Choroid plexus epithelial cell (primary cell): ENCODE measurements around the gene NPLOC4.

ENCODE experiments used
- DNase-seq: peaks from one replicate; pipeline ENCODE4 v3.0.0-alpha.2; 2010; ENCODE audit warnings: low read depth
- H3K4me3 ChIP-seq: 2 replicates; pipeline ENCODE4 v1.5.1; 2011; ENCODE audit warnings: low read depth, mild to moderate bottlenecking, control low read depth, low read length, moderate library complexity
- TF ChIP-seq, protein P1 (sequence below): conservative IDR thresholded peaks from 2 replicates; pipeline ENCODE4 v1.5.1; 2011; ENCODE audit warnings: low read depth, mild to moderate bottlenecking, control low read depth, inconsistent platforms, low read length, moderate library complexity

Gene NPLOC4

DNA sequence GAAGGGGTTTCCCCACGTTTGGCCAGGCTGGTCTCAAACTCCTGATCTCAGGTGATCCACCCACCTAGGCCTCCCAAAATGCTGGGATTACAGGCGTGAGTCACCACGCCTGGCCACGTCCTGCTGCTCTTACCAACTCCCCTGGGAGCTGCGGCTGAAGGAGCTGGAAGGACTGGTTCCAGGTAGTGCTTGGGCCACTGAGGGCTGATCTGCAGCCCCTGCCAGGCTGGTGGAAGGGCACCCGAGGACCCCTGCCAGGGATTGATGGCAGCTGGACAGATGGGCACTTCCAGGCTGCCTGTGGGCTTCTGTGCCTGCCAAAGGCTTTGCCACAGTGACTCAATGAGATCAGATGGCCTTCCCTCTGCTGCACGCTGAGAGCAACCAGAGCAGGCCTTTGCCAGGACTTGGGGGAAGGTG is 27.1 kb upstream of the NPLOC4 start:
- no peak overlapping the region for H3K4me3 ChIP-seq
- no peak for DNase-seq
- TF ChIP-seq, protein P1, sequence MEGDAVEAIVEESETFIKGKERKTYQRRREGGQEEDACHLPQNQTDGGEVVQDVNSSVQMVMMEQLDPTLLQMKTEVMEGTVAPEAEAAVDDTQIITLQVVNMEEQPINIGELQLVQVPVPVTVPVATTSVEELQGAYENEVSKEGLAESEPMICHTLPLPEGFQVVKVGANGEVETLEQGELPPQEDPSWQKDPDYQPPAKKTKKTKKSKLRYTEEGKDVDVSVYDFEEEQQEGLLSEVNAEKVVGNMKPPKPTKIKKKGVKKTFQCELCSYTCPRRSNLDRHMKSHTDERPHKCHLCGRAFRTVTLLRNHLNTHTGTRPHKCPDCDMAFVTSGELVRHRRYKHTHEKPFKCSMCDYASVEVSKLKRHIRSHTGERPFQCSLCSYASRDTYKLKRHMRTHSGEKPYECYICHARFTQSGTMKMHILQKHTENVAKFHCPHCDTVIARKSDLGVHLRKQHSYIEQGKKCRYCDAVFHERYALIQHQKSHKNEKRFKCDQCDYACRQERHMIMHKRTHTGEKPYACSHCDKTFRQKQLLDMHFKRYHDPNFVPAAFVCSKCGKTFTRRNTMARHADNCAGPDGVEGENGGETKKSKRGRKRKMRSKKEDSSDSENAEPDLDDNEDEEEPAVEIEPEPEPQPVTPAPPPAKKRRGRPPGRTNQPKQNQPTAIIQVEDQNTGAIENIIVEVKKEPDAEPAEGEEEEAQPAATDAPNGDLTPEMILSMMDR = no peak

DNA sequence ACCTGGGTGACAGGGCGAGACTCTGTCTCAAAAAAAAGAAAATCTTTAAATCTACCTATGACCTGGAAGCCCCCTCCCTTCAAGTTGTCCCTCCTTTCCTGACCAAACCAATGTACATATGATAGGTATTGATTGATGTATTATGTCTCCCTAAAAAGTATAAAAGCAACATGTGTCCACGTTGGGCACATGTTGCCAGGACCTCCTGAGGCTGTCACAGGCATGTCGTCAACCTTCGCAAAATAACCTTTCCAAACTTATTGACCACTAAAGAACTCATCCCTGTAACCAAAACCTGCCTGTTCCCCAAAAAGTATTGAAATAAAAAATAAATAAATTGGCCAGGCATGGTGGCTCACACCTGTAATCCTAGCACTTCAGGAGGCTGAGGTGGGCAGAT is 25.1 kb upstream of the NPLOC4 start:
- DNase-seq = no peak
- no peak overlapping the region for H3K4me3 ChIP-seq
- TF ChIP-seq, protein P1 = no peak

DNA sequence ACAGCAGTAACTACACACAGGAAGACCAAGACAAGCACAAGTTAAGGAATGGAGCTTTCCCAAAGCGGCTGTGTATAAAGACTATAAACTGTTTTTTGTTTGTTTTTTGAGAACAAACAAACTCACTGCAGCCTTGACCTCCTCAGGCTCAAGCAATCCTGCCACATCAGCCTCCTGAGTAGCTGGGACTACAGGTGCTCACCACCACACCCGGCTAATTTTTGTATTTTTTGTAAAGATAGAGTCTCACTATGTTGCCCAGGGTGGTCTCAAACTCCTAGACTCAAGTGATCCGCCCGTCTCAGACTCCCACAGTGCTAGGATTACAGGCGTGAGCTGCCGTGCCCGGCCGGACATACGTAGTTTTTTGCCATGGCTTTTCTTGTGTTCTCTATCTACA is 23.5 kb upstream of the NPLOC4 start:
- no peak for DNase-seq
- TF ChIP-seq, protein P1 = no peak
- no peak overlapping the region for H3K4me3 ChIP-seq

DNA sequence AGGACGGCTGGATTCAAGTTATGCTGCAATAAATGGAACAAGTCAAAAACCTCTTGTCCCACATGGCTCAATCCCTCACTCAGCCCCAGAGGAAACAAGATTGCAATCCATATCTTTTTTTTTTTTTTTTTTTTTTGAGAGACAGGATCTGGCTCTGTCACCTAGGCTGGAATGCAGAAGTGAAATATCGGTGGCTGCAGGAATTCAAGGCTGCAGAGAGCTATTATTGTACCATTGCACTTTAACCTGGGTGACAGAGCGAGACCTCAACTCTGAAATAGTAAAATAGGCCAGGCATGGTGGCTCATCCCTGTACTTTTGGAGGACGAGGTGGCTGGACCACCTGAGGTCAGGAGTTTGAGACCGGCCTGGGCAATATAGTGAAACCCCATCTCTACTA is 22.1 kb upstream of the NPLOC4 start:
- DNase-seq = no peak
- TF ChIP-seq, protein P1 = no peak
- H3K4me3 ChIP-seq = no peak overlapping the region

DNA sequence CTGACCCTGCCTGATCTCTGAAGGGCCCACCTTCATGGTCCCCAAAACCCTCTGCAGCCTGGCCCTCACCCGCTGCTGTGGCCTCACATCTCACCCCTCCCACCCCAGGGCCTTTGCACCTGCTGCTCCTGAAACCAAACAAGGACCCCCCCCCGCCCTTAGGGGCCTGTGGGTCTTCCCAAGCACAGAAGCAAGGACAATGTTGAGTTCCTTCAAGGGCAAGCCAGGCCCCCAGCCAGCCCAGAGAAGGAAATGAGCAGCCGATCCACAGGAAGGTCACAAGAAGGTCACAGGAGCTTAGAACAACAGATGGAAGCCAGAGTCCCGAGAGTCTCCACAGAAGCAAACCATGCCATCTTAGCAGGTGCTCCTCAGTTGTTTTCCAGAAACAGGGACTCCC is 19.9 kb upstream of the NPLOC4 start:
- H3K4me3 ChIP-seq = no peak overlapping the region
- TF ChIP-seq, protein P1 = no peak

DNA sequence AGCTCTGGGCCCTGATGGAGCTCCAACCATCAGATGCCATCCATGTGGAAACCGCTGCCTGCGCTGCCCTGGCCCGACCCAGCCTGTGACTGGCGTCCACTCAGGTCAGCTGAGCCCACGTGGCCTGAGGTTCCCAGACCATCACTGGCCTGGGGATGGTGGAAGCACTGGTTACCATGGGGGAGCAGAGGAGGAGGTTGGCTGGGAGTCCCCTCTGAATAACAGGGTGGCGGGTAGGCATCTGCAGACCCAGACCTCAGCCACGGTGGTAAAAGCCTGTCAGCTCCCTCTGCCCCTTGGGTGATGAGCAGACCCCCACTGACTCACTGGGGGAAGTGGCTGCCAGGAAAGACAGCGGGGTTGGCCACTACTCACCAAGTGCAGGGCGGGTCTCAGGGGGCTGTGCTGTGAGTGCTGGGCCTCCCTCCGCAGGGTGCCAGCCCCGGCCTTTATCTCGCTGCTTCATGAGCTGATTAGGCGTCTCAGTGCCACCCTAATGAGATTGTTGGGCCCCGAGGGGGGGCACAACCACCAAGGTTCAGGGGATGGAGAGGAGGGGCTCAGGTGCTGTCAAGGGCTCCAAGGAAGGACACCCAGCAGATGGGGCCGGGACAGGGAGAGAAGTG is 19.3 kb upstream of the NPLOC4 start, which contains the start of gene PDE6G:
TSS of gene PDE6G (minus strand) at position 425 of the 626 bp plus-strand sequence. CDS start 3,237 bp downstream, outside the sequence.
- TF ChIP-seq, protein P1 = no peak
- no peak within 1 kb of the TSS for H3K4me3 ChIP-seq
- DNase-seq = no peak

More for the DNA sequence above, 19.9 kb upstream of the NPLOC4 start:
- no peak for DNase-seq
